Measurements from ENCODE around the gene MBNL1.

MBNL1 gene

GRCh38 chr3:152327203-152327602, 58.5 kb downstream of the MBNL1 start:
- no peak for DNase-seq (ENCODE audit: extremely low read depth, low read depth)
- TF ChIP-seq, protein P1, sequence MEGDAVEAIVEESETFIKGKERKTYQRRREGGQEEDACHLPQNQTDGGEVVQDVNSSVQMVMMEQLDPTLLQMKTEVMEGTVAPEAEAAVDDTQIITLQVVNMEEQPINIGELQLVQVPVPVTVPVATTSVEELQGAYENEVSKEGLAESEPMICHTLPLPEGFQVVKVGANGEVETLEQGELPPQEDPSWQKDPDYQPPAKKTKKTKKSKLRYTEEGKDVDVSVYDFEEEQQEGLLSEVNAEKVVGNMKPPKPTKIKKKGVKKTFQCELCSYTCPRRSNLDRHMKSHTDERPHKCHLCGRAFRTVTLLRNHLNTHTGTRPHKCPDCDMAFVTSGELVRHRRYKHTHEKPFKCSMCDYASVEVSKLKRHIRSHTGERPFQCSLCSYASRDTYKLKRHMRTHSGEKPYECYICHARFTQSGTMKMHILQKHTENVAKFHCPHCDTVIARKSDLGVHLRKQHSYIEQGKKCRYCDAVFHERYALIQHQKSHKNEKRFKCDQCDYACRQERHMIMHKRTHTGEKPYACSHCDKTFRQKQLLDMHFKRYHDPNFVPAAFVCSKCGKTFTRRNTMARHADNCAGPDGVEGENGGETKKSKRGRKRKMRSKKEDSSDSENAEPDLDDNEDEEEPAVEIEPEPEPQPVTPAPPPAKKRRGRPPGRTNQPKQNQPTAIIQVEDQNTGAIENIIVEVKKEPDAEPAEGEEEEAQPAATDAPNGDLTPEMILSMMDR (IDR thresholded peaks at IDR 0.05; ENCODE audit: low read depth, low read length): no peak

DNA sequence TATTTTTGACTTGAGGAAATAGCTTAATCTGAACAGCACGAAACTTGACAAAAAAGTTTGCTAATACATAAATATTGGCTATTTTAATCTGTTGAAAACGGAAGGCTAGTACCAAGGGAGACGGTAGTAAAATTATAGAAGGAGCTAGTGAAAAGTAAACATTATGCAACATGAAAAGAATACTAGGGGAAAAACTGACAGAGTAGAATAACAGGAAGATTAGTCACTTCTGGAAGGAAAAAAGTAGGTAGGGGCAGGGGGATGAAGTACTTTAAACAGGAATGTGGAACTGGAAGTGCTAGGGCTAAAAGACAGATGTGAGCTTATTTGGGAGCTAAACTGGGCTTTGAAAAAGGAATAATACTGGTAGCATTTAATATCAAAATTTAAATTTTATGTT, 60.1 kb downstream of the MBNL1 start:
- TF ChIP-seq, protein P1 (IDR thresholded peaks at IDR 0.05; ENCODE audit: low read depth, low read length): no peak
- no peak for DNase-seq (ENCODE audit: extremely low read depth, low read depth)

DNA sequence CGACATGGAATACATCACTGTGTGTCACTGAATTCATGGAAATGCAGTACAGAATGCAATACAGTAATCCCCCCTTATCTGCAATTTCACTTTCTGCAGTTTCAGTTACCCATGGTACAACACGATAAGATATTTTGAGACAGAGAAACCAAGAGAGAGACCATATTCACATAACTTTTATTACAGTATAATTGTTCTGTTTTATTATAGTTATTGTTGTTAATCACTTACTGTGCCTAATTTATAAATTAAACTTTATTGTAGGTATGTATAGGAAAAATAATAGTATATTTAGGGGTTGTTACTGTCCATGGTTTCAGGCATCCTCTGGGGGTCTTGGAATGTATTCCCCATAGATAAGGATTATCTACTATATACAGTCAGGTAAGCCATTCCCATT, 61.8 kb downstream of the MBNL1 start:
- TF ChIP-seq, protein P1 (IDR thresholded peaks at IDR 0.05; ENCODE audit: low read depth, low read length): no peak
- DNase-seq (ENCODE audit: extremely low read depth, low read depth): no peak

DNA sequence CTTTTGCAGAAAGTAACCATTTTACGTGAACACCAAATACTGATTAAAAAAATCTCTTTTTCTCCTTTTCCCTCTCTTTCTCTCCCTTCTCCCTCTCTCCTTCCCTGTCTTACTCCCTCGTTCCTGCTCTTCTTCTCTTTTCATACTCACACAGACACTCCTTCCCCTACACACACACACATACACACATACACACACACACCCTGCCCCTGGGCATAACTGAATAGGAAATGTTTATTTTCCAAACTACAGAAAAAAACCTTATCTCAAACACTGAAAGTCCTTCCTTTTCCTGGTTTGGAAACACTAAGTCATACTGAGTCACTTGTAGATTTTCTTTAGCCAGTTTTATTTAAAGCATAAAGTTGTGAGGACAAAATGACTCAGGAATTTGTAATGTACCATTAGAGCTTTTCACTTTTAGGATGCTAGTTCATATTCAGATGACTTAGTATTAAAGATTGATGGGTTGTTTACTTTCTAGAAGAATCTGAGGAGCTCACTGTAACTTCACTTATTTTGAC, 62.4 kb downstream of the MBNL1 start:
- DNase-seq (ENCODE audit: extremely low read depth, low read depth): no peak
- TF ChIP-seq, protein P1 (IDR thresholded peaks at IDR 0.05; ENCODE audit: low read depth, low read length): no peak

- TF ChIP-seq, protein P1 (IDR thresholded peaks at IDR 0.05; ENCODE audit: low read depth, low read length): no peak
- DNase-seq (ENCODE audit: extremely low read depth, low read depth): no peak
These were observed 63.3 kb downstream of the MBNL1 start for GRCh38 chr3:152331998-152332397.

DNA sequence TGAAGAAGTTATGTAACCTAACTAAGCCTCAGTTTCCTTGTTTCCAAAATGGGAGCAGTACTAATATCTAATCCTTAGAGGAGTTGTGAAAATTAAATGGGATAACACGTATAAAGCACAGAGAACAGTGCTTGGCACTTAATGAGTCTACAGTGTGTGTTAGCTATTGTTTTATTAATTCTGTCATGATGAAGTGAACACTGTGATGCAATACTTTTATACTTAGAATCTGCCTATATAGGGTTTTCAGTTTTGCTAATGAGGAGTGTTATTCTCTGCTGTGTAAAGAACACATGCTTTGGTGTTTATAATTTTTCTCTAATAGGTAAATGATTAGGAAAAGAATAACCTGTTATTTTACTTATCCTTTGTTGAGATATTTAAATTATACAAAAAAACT, 65.2 kb downstream of the MBNL1 start:
- TF ChIP-seq, protein P1 (IDR thresholded peaks at IDR 0.05; ENCODE audit: low read depth, low read length): no peak
- DNase-seq (ENCODE audit: extremely low read depth, low read depth): no peak

DNA sequence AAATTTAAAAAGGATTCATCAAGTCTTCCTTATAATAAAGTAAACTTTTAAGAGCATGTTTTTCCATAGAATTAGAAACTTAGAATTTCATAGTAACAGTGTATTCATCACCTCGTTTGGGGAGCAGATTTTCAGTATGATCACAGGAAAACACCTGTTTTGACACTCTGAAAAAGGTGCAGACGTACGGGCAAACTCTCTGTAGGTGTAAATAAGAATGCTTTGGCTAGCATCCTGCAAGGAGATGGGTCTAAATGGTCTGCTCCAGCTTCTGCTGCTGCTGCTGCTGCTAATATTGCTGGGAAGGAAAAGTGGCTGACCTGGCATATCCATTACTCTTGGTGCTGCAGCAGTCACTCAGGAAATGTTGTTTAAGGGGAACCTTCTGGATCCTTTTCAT, 66.0 kb downstream of the MBNL1 start:
- DNase-seq (ENCODE audit: extremely low read depth, low read depth): no peak
- TF ChIP-seq, protein P1 (IDR thresholded peaks at IDR 0.05; ENCODE audit: low read depth, low read length): no peak

All from AG09319 (cell line).